GM08714 (cell line): ENCODE measurements around the gene SNAP47.

Source experiments
- H3K4me3 ChIP-seq: fragments of 200-500 bp; sonication (Bioruptor generic); 2 replicates; pipeline ENCODE4 v1.5.1; 2014; ENCODE audit warnings: mild to moderate bottlenecking, low read length, inconsistent platforms
- ZNF274 ChIP-seq: IDR thresholded peaks from 2 replicates; pipeline ENCODE4 v1.6.1; 2012; ENCODE audit warnings: mild to moderate bottlenecking, low read depth, low read length

Gene SNAP47

GRCh38 chr1:227815468-227816409 is 80.5 kb downstream of the SNAP47 start, which contains the start of gene PRSS38:
Gene PRSS38 (plus strand): TSS chr1:227815675. CDS start chr1:227815717, 42 bp downstream.
- no peak within 1 kb of the TSS for H3K4me3 ChIP-seq
- no peak for TF ChIP-seq ZNF274

- no peak overlapping the region for H3K4me3 ChIP-seq
- no peak for TF ChIP-seq ZNF274
Measured at GRCh38 chr1:227816750-227817446, 81.7 kb downstream of the SNAP47 start.

GRCh38 chr1:227823537-227823936 is 88.3 kb downstream of the SNAP47 start:
- H3K4me3 ChIP-seq, result no peak overlapping the region
- no peak for TF ChIP-seq ZNF274

DNA sequence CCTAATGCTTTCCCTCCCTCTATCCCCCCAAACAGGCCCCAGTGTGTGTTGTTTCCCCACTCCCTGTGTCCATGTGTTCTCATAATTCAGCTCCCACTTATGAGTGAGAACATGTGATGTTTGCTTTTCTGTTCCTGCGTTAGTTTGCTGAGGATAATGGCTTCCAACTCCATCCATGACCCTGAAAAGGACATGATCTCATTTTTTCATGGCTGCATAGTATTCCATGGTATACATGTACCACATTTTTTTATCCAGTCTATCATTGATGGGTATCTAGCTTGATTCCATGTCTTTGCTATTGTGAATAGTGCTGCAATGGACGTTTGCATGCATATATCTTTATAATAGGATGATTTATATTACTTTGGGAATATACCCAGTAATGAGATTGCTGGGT is 89.0 kb downstream of the SNAP47 start:
- TF ChIP-seq ZNF274, result no peak
- H3K4me3 ChIP-seq, result no peak overlapping the region

- H3K4me3 ChIP-seq, result no peak overlapping the region
- TF ChIP-seq ZNF274, result no peak
Measured at GRCh38 chr1:227828786-227829185, 93.6 kb downstream of the SNAP47 start.
